Activated CD4-positive, alpha-beta T cell treated with anti-CD3 and anti-CD28 coated beads, Interleukin-2, amount 10 ng/mL, durations not matched to agents 7 days and 5 days (primary cell): ENCODE measurements around the gene LSG1. TPM values are rescaled to one million over a fixed set of nuclear protein-coding genes. Genes with fewer than 3 reads are reported as not detected.

ENCODE experiments used
- CTCF ChIA-PET: fragments of 350-600 bp; sonication (Branson Sonifier 250); formaldehyde crosslinking; loops from one replicate; lab custom pipeline; 2021; ENCODE audit warnings: antibody characterized with exemption; lab: Charles Lee
- POLR2A ChIA-PET: fragments of 350-600 bp; sonication (Branson Sonifier 250); formaldehyde crosslinking; loops from one replicate; lab custom pipeline; 2021; ENCODE audit warnings: antibody characterized with exemption; lab: Charles Lee
- DNase-seq: peaks from one replicate; pipeline ENCODE4 v3.0.0-alpha.2; 2020
- H3K27ac Mint-ChIP-seq: one replicate; pipeline ENCODE4 v1.8.0; 2021; ENCODE audit warnings: mild to moderate bottlenecking, moderate library complexity, mixed read lengths
- H3K27me3 Mint-ChIP-seq: one replicate; pipeline ENCODE4 v1.8.0; 2021; ENCODE audit warnings: mixed read lengths
- H3K36me3 Mint-ChIP-seq: one replicate; pipeline ENCODE4 v1.8.0; 2021; ENCODE audit warnings: low read depth, mixed read lengths
- H3K4me1 Mint-ChIP-seq: one replicate; pipeline ENCODE4 v1.8.0; 2021; ENCODE audit warnings: mixed read lengths
- H3K4me3 Mint-ChIP-seq: one replicate; pipeline ENCODE4 v1.8.0; 2021; ENCODE audit warnings: mild to moderate bottlenecking, moderate library complexity, mixed read lengths
- H3K9me3 Mint-ChIP-seq: one replicate; pipeline ENCODE4 v1.8.0; 2021; ENCODE audit warnings: mixed read lengths
- total RNA-seq, 2 experiments: library from RNA; stranded (reverse); gene quantifications; one replicate each; pipeline ENCODE4 v1.2.3, GENCODE V29; 2021

LSG1 gene
- total RNA-seq, 2 experiments from 2014 or later, result 42.5 to 44.6 TPM

DNA sequence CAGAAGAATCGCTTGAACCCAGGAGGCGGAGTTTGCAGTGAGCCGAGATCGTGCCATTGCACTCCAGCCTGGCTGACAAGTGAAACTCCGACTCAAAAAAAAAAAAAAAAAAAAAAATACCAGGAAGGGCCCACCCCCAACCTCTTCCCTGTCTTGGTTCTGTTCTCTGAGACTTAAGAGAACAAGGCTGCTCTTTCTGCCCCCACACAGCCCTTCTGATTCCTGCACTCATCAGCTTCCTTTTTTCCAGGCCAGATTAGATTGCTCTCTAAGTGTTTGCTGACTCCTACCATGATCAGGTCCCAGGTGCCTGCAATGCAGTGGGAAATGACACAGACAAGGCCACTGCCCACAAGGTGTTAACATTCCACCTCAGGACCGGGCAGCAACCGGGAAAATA is 51.8 kb downstream of the LSG1 start:
- Mint-ChIP-seq H3K4me1 (no peaks in the 10 kb centered on the region), H3K27me3 (no peaks in the 10 kb centered on the region), H3K9me3 (no peaks in the 10 kb centered on the region), H3K36me3 (no peaks in the 10 kb centered on the region), H3K27ac (no peak overlapping the region), H3K4me3 (no peak overlapping the region)
- ChIA-PET POLR2A (no interaction called here), CTCF (interaction anchor here (0.9 to 1.1 kb wide), 2 partner anchors 10 to 13 kb away, joined by 3 read pairs; partner anchors contain the start of gene TMEM44)
- DNase-seq, result no peak

DNA sequence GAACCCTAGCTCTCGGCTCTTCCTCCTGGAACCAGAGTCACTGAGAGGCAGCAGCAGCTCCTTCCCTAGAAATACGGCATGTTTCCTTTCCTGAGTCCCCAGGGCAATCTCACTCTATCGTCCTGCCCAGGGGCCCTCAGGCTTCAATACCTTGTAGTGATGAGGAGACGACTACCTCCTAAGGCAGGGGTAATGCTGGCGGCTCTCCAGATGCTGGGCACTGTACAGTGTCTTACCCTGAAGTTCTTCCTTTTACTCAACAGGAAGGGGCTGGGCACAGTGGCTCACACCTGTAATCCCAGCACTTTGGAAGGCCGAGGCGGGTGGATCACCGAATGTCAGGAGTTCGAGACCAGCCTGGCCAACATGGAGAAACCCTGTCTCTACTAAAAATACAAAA is 52.2 kb downstream of the LSG1 start:
- Mint-ChIP-seq H3K27me3 (no peaks in the 10 kb centered on the region), H3K4me1 (no peaks in the 10 kb centered on the region), H3K36me3 (no peaks in the 10 kb centered on the region), H3K4me3 (no peak overlapping the region), H3K9me3 (no peaks in the 10 kb centered on the region), H3K27ac (no peak overlapping the region)
- no peak for DNase-seq
- POLR2A ChIA-PET, result no interaction called here
- CTCF ChIA-PET, result interaction anchor here (0.9 to 1.1 kb wide), 2 partner anchors 9 to 14 kb away, joined by 3 read pairs; partner anchors contain the start of gene TMEM44

DNA sequence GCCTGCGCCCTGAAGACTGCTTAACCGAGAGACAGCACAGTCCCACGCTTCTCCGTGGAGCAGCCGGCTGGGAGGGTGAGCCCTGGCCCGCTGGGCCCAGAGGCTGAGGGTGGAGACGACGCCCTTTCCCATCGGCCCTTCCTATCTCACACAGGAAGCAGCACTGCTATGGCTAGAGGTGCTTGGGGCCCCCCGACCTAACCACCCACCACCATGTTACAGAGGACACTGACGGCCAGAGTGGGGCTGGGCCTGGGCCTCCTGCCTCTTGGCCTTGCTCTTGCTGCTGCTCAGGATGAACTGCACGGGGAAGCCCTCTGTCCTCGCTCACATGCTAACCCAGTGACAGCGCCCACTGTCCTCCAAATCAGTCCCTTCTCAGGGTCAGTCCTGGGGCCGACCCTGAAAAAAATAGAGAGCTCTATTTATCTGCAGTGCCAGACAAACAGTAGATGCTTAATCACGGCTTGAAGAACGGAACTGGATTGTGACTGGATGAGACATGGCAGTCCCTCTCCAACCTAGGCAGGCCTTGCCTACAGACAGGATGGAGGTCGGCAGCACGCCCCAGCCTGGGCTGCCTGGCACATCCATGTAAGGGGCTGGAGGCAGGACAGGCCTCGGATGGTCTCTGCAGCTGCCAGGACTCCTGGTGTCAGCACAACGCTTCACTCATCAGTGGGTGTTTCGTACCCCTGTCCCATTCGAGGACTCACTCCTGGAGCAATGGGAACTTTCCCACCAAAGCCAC is 53.0 kb downstream of the LSG1 start:
- Mint-ChIP-seq H3K27me3 (no peaks in the 10 kb centered on the region), H3K4me3 (no peak overlapping the region), H3K9me3 (no peaks in the 10 kb centered on the region), H3K4me1 (no peaks in the 10 kb centered on the region), H3K27ac (no peak overlapping the region), H3K36me3 (no peaks in the 10 kb centered on the region)
- no peak for DNase-seq
- ChIA-PET POLR2A (no interaction called here), CTCF (interaction anchor here (1.1 kb wide), 1 partner anchor 14 kb away, joined by 3 read pairs; the partner anchor contains the start of gene TMEM44)

DNA sequence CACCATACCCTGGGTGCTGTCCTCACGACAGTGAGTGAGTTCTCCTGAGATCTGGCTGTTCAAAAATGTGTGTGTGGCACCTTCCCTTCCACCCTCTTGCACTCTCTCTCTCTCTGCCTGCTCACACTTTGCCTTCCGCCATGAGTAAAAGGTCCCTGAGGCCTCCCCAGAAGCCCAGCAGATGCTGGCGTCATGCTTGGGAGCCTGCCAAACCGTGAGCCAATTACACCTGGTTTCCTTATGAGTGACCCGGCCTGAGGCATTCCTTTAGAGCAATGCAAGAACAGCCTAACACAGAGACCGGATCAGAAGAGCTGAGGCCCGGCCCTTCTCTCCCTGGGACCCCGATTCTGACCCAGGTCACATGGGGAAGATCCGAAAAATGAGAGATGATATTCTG is 54.2 kb downstream of the LSG1 start:
- no peaks in the 10 kb centered on the region for H3K9me3 Mint-ChIP-seq
- no peaks in the 10 kb centered on the region for H3K27me3 Mint-ChIP-seq
- no peaks in the 10 kb centered on the region for H3K4me1 Mint-ChIP-seq
- no peak overlapping the region for H3K4me3 Mint-ChIP-seq
- DNase-seq, result no peak
- POLR2A ChIA-PET, result no interaction called here
- CTCF ChIA-PET, result no interaction called here
- H3K27ac Mint-ChIP-seq, result no peak overlapping the region
- no peaks in the 10 kb centered on the region for H3K36me3 Mint-ChIP-seq

DNA sequence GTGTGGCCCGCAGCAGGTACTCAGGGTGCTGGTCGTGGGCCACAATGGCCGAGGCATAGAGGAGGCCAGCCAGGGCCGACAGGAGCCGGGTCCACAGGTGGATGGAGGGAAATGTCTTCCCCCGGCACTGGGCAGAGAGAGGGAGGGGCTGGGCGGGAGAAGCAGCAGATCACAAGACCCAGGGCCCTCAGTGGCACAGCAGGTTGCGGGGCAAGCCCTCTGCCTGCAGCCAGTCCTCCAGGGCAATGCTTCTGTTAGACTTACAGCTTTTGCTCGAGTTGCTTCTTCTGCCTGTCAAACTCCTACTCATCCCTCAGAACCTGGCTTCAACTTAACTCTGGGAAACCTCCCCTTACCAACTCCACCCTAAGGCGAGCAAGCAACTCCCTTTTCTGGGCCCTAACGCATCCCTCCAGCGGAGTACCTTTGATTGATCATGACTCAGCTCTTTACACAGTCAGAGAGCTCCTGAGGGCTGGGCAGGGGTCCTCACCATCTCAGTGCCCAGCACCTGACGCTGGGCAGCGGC is 54.8 kb downstream of the LSG1 start:
- Mint-ChIP-seq H3K27ac (no peak overlapping the region), H3K9me3 (no peaks in the 10 kb centered on the region), H3K4me1 (peaks cover 2% of the 10 kb centered on the region), H3K27me3 (no peaks in the 10 kb centered on the region), H3K36me3 (no peaks in the 10 kb centered on the region), H3K4me3 (no peak overlapping the region)
- DNase-seq, result no peak
- POLR2A ChIA-PET, result no interaction called here
- CTCF ChIA-PET, result interaction anchor here (2.2 kb wide), 1 partner anchor 12 kb away, joined by 5 read pairs; no protein-coding TSS in a partner anchor

DNA sequence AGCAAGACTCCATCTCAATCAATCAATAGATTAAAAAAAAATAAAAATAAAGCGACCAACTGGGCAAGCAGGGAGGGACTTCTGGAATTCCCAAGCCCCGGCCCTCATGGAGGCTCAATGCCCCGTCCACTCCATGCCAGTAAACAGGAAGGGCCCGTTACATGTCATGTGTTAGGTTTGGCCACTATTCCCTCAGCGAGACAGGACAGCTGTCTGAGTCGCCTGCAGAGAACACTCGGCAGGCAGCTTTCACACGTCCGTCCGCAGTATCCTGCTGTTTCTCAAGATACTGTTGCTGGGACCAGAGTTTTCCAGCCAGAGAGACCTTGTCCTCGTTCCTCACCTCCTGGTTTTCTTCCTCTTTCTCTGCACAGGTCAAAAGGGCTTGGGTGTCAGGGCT is 56.8 kb downstream of the LSG1 start:
- Mint-ChIP-seq H3K9me3 (no peaks in the 10 kb centered on the region), H3K27me3 (no peaks in the 10 kb centered on the region), H3K36me3 (no peaks in the 10 kb centered on the region), H3K4me1 (peaks cover 3% of the 10 kb centered on the region), H3K4me3 (no peak overlapping the region), H3K27ac (no peak overlapping the region)
- no peak for DNase-seq
- ChIA-PET CTCF (interaction anchor here (1.6 to 2.2 kb wide), 2 partner anchors 10 to 12 kb away, joined by 3 to 5 read pairs; no protein-coding TSS in a partner anchor), POLR2A (no interaction called here)

DNA sequence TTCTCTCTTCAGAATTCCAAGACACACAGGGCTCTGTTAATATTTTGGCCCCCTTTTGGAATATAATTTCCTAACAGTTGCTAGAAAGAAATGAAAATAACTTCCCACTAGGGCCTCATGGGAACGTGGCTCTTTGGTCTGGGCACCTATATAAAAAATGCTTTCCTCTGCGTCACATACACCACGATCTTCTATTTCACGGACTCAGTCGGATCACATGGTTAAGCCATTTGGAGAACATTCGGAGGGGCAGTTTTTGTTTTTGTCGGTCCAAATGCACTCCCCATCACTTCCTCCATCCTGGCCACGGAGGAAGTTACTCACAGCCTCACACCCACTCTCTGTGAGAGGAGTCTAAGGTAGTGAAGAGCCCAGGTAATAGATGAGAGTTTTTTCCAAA is 59.8 kb downstream of the LSG1 start:
- H3K4me3 Mint-ChIP-seq, result no peak overlapping the region
- ChIA-PET CTCF (no interaction called here), POLR2A (no interaction called here)
- H3K27ac Mint-ChIP-seq, result no peak overlapping the region
- H3K9me3 Mint-ChIP-seq, result no peaks in the 10 kb centered on the region
- no peak for DNase-seq
- peaks cover 3% of the 10 kb centered on the region for H3K4me1 Mint-ChIP-seq
- H3K27me3 Mint-ChIP-seq, result no peaks in the 10 kb centered on the region
- no peaks in the 10 kb centered on the region for H3K36me3 Mint-ChIP-seq

DNA sequence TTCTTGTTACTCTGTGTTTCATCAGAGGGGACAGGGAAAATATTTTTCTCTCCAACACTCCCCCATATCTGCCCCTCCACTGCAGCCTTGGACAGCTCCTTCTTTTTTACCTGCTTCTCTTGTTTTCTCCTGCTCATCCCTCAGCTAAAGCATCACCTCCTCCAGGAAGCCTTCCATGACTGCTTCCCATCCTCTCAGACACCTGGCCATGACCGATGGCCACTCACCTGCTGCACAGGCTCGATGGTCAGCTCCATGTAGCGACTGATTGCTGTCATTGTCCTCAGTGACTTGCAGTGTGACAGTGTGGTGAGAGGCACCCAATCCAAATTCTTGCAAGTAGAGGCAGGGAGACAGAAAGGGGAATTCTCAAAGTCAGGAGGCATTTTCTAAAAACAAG is 61.3 kb downstream of the LSG1 start:
- H3K36me3 Mint-ChIP-seq, result no peaks in the 10 kb centered on the region
- H3K4me3 Mint-ChIP-seq, result no peak overlapping the region
- no peak for DNase-seq
- H3K9me3 Mint-ChIP-seq, result no peaks in the 10 kb centered on the region
- H3K4me1 Mint-ChIP-seq, result peaks cover 3% of the 10 kb centered on the region
- POLR2A ChIA-PET, result no interaction called here
- H3K27ac Mint-ChIP-seq, result no peak overlapping the region
- CTCF ChIA-PET, result interaction anchor here (0.6 to 0.9 kb wide), 8 partner anchors 9 to 264 kb away, joined by 3 to 4 read pairs (median 3); no protein-coding TSS in a partner anchor
- no peaks in the 10 kb centered on the region for H3K27me3 Mint-ChIP-seq

DNA sequence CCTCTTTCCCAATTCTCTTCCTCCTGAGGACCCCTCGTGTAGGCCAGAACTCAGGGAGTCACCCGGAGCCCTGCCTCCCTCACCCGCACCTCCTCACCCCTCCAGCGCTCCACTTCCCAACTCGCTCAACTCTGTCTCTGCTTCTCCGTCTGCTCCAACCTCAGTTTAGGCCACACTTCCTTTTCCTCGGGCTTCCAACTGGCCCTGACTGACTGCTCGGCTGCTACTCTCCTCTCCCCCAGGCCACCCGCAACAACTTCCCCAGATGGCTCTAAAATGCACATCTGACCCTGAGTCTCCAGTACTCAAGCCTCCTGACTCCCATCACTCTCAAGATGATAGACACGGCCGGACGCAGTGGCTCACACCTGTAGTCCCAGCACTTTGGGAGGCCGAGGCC is 62.4 kb downstream of the LSG1 start:
- peaks cover 3% of the 10 kb centered on the region for H3K4me1 Mint-ChIP-seq
- H3K4me3 Mint-ChIP-seq, result no peak overlapping the region
- no peaks in the 10 kb centered on the region for H3K9me3 Mint-ChIP-seq
- no peak for DNase-seq
- no peaks in the 10 kb centered on the region for H3K36me3 Mint-ChIP-seq
- ChIA-PET CTCF (interaction anchor here (0.9 kb wide), 1 partner anchor 15 kb away, joined by 3 read pairs; no protein-coding TSS in a partner anchor), POLR2A (no interaction called here)
- H3K27ac Mint-ChIP-seq, result no peak overlapping the region
- H3K27me3 Mint-ChIP-seq, result no peaks in the 10 kb centered on the region

DNA sequence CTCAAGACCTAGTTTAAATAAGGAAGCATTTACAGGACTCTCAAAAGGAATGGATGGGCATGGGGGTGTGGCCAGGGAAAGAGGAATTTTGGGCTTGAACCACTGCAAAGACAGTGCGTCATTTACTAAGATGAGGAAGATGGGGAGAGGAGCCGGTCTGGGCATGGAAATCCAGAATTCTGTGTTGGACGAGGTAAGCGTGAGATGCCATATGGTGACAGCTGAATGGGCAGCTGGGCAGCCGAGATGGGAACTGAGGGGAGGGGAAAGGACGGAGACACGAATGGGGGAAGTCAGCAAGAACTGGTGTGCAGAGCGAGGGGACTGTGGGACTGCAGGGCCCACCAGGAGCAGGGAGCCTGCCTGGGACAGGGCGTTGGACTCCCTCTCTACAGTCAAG is 63.0 kb downstream of the LSG1 start:
- no peak overlapping the region for H3K27ac Mint-ChIP-seq
- H3K27me3 Mint-ChIP-seq, result no peaks in the 10 kb centered on the region
- no peaks in the 10 kb centered on the region for H3K36me3 Mint-ChIP-seq
- CTCF ChIA-PET, result interaction anchor here (1.6 kb wide), 1 partner anchor 13 kb away, joined by 4 read pairs; no protein-coding TSS in a partner anchor
- peaks cover 3% of the 10 kb centered on the region for H3K4me1 Mint-ChIP-seq
- no peak overlapping the region for H3K4me3 Mint-ChIP-seq
- DNase-seq, result no peak
- no peaks in the 10 kb centered on the region for H3K9me3 Mint-ChIP-seq
- POLR2A ChIA-PET, result no interaction called here

DNA sequence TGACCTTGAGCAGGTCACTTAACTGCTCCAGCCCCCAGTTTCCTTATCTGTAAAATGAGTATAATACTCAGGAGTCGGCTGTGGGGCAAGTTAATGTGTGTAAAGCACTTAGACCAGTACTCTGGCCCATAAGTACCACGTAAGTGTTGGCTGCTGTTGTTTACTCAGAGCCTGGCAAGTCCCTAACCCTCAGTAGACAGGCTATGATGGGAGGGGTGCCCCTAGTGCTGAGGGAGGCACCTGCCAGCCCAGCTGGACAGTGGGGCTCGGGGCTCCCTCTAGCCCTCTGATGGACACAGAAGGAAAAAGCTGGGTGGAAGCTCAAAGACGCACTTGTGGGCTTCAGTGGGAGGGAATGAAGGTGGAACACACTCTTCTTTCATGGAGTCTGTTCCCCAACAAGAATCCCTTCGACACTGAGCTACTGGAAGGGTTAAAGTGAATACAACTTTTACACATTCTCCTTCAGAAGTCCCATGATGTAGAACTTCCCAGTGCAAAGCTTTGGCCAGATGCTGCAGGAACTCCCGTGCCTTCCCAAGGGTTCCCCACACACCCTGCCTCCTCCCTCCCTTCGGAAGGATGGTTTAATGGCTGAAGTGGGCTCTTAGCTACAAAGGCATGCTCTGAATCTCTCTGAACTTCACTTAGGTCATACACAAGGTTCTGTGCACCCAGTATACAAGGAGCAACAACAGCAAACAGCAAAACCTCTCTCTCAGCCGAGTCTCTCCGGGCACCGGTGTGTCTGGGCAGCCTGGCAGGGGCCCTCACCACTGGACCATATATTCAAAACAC is 64.2 kb downstream of the LSG1 start:
- H3K27me3 Mint-ChIP-seq, result no peaks in the 10 kb centered on the region
- no peaks in the 10 kb centered on the region for H3K36me3 Mint-ChIP-seq
- peaks cover 3% of the 10 kb centered on the region for H3K4me1 Mint-ChIP-seq
- no peak for DNase-seq
- H3K9me3 Mint-ChIP-seq, result no peaks in the 10 kb centered on the region
- no peak overlapping the region for H3K4me3 Mint-ChIP-seq
- CTCF ChIA-PET, result interaction anchor here (0.6 to 1.6 kb wide), 3 partner anchors 12 to 52 kb away, joined by 3 to 4 read pairs (median 4); no protein-coding TSS in a partner anchor
- no peak overlapping the region for H3K27ac Mint-ChIP-seq
- POLR2A ChIA-PET, result no interaction called here

DNA sequence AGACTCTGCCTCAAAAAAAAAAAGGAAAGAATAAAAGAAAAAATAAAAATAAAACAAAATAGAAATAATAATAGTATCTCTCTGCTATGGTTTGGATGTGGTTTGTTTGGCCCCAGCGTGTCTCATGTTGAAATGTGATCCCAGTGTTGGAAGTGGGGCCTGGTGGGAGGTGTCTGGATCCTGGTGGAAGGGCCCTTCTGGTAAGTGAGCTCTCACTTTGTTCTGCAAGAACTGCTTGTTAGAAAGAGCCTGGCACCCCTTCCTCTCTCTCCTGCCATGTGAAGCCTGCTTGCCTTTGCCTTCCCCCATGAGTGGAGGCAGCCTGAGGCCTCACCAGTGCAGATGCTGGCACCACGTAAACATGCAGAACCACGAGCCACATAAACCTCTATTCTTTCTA is 65.0 kb downstream of the LSG1 start:
- POLR2A ChIA-PET, result no interaction called here
- H3K27me3 Mint-ChIP-seq, result no peaks in the 10 kb centered on the region
- no peaks in the 10 kb centered on the region for H3K9me3 Mint-ChIP-seq
- H3K4me3 Mint-ChIP-seq, result no peak overlapping the region
- H3K27ac Mint-ChIP-seq, result no peak overlapping the region
- no peak for DNase-seq
- H3K4me1 Mint-ChIP-seq, result no peaks in the 10 kb centered on the region
- H3K36me3 Mint-ChIP-seq, result no peaks in the 10 kb centered on the region
- CTCF ChIA-PET, result no interaction called here
